Fibroblast of mammary gland (primary cell): ENCODE measurements around the gene RCN2.

Experiments used
- DNase-seq: peaks from one replicate; pipeline ENCODE4 v3.0.0-alpha.2; 2010; ENCODE audit warnings: low read depth
- H3K4me3 ChIP-seq: 2 replicates; pipeline ENCODE4 v1.5.1; 2011; ENCODE audit warnings: low read depth, mild to moderate bottlenecking, low read length, moderate library complexity; ENCODE audit not compliant: control insufficient read depth
- CTCF ChIP-seq: conservative IDR thresholded peaks from 2 replicates; pipeline ENCODE4 v1.5.1; 2011; ENCODE audit warnings: low read depth, low read length, inconsistent platforms; ENCODE audit not compliant: control insufficient read depth, insufficient read depth

RCN2 gene

GRCh38 chr15:76988867-76989780 lies 57.6 kb downstream of the RCN2 start:
- H3K4me3 ChIP-seq: no peak overlapping the region
- no peak for DNase-seq
- no peak for TF ChIP-seq CTCF

GRCh38 chr15:76991048-76991447 lies 59.5 kb downstream of the RCN2 start:
- H3K4me3 ChIP-seq: no peak overlapping the region
- no peak for DNase-seq

GRCh38 chr15:76991741-76992645 lies 60.4 kb downstream of the RCN2 start:
- no peak for DNase-seq
- no peak for TF ChIP-seq CTCF
- H3K4me3 ChIP-seq: no peak overlapping the region

More at GRCh38 chr15:76991048-76991447, 59.5 kb downstream of the RCN2 start:
- no peak for TF ChIP-seq CTCF

- no peak for TF ChIP-seq CTCF
- H3K4me3 ChIP-seq: no peak overlapping the region
- DNase-seq: no peak
Observed at GRCh38 chr15:76993114-76993725, 61.7 kb downstream of the RCN2 start.

- no peak for TF ChIP-seq CTCF
- H3K4me3 ChIP-seq: no peak overlapping the region
- DNase-seq: no peak
Observed at GRCh38 chr15:76994001-76994400, 62.5 kb downstream of the RCN2 start.

- H3K4me3 ChIP-seq: no peak overlapping the region
- DNase-seq: no peak
- TF ChIP-seq CTCF: no peak
Observed at GRCh38 chr15:76994496-76994895, 62.9 kb downstream of the RCN2 start.
